Transverse colon (tissue), 4 donors: ENCODE data around the gene NR2E3.

Source experiments
- EP300 ChIP-seq: sonication (generic); formaldehyde crosslinking; IDR thresholded peaks from one replicate; pipeline ENCODE4 v1.6.1; 2017; ENCODE audit warnings: antibody characterized with exemption, low read depth
- POLR2A ChIP-seq: fragments of 450-650 bp; IDR thresholded peaks from one replicate; pipeline ENCODE4 v1.6.1; 2016; ENCODE audit warnings: antibody characterized with exemption, mild to moderate bottlenecking, moderate library complexity
- POLR2AphosphoS5 ChIP-seq, 3 donors: sonication (generic); formaldehyde crosslinking; IDR thresholded peaks; one replicate each; pipeline ENCODE4 v1.6.1; 2016; ENCODE audit warnings: antibody characterized with exemption in 3 of 3
- TF ChIP-seq, protein P1 (sequence below), 5 experiments: fragments of 200-600 bp in 3 of 5; fragments of 450-650 bp in 2 of 5; sonication (generic) in 3 of 5; IDR thresholded peaks; 1 replicate in 2 of 5; 2 replicates in 3 of 5; pipeline ENCODE4 v1.5.1; 2016 to 2017; ENCODE audit warnings: antibody characterized with exemption in 5 of 5, inconsistent platforms in 3 of 5, mild to moderate bottlenecking in 2 of 5, moderate library complexity in 1 of 5

DNA sequence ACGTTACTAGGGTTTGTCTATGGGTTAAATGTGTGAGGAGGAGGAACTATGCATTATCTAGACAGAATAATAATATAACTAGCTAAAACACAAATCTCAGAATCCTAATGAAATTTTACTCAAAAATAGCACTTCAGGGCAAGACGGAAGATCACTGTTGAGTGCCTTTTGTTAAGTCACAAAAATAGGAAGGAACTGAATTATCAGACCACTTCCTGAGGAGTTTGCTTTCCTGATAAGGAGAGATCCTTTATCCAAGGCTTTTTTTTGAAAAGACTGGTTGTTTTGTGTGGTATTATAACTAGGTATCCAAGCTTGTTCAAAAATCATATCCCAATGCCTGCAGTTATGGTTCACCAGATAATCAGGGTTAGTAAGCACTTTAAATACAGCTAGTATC lies 34.6 kb downstream of the NR2E3 start:
- TF ChIP-seq, protein P1, sequence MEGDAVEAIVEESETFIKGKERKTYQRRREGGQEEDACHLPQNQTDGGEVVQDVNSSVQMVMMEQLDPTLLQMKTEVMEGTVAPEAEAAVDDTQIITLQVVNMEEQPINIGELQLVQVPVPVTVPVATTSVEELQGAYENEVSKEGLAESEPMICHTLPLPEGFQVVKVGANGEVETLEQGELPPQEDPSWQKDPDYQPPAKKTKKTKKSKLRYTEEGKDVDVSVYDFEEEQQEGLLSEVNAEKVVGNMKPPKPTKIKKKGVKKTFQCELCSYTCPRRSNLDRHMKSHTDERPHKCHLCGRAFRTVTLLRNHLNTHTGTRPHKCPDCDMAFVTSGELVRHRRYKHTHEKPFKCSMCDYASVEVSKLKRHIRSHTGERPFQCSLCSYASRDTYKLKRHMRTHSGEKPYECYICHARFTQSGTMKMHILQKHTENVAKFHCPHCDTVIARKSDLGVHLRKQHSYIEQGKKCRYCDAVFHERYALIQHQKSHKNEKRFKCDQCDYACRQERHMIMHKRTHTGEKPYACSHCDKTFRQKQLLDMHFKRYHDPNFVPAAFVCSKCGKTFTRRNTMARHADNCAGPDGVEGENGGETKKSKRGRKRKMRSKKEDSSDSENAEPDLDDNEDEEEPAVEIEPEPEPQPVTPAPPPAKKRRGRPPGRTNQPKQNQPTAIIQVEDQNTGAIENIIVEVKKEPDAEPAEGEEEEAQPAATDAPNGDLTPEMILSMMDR (IDR thresholded peaks at IDR 0.05) = no peak
- TF ChIP-seq POLR2A (no peak), EP300 (no peak), POLR2AphosphoS5 (IDR thresholded peaks at IDR 0.05) (no peak)
